Stimulated activated CD4-positive, alpha-beta T cell treated with anti-CD3 and anti-CD28 coated beads, Interleukin-15, amount 100 ng/mL, for 24 hours (primary cell): Measurements from ENCODE around the gene NLGN1.

Experiments used
- DNase-seq: peaks from one replicate; pipeline ENCODE4 v3.0.0-alpha.2; 2020

The NLGN1 gene

GRCh38 chr3:174028673-174029072, 631.1 kb downstream of the NLGN1 start:
- DNase-seq, result no peak

- DNase-seq, result no peak
Observed at GRCh38 chr3:174035328-174035886, 637.9 kb downstream of the NLGN1 start.

DNA sequence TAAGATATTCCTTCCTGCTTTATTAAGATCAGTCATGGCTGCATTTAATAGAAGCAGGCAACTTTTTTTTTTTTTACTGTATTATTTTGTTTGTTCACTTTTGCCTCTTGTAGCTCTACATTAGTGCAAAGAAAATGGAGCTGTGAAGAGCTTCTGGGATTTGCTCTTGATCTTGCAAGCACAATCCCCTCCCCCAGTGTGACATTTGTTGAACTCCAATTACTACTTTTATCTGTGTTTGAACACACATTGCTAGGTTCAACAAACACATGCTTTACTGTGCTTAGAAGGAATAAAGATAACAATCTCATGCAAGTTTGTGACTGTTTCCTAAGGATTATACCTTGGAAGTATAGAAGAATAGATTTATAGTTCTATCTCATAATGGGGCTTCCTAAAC, 648.8 kb downstream of the NLGN1 start:
- no peak for DNase-seq

DNA sequence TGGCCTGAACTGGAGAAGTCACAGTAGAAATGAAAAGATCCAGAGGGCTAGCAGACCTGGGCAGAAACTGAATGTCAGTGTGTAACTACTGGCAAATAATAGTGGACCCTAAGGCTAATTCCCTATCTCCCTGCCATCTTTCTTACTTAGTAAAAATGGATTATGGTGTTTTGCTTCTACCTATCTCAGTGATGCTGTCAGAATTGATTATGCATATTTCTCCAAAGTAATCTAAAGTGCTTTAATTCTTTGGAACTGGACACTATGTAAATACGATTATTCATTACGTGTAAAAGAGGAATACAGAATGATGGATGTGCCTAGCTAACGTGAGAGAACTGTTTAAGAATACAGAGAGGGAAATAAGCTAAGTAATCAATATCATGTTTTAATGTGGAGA, 651.9 kb downstream of the NLGN1 start:
- no peak for DNase-seq

DNA sequence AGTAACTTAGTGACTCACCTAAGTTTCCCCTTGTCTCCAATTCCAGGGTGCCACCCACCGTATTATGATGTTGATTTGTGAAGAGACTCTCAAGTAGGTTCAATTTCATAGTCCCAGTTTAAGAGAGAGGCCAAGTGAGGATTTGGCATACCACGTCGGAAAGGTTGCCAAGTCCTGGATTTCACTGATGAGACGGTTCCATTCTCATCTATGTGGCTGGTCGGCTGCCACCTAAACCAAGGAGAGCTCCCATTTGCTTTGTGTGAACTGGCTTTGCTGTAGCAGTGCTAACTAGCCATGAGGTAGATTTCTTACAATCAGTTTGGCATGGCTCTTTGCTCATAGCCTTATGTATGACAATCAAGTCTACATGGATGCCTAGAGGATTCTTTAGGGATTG, 653.6 kb downstream of the NLGN1 start:
- DNase-seq, result no peak

GRCh38 chr3:174058804-174059203, 661.3 kb downstream of the NLGN1 start:
- no peak for DNase-seq

DNA sequence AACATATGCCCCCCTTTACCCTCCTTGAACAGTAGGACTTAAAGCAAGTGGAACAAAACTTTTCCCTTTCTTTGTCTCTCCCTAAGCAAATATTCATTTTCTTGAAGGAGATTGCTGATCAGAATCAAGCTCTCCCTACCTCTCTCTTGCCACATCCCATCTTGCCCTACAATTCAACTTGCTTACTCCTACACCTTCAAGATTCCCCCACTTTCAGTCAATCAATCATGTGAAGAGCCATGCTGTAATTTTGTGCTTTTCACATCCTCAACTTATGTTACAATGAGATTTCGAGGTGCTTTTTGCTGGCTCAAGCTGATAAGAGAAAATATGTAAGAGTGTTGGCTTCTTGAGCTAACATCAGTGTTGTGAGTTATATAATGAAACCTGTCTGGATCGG, 662.9 kb downstream of the NLGN1 start:
- DNase-seq, result no peak

GRCh38 chr3:174061162-174061561, 663.6 kb downstream of the NLGN1 start:
- no peak for DNase-seq

DNA sequence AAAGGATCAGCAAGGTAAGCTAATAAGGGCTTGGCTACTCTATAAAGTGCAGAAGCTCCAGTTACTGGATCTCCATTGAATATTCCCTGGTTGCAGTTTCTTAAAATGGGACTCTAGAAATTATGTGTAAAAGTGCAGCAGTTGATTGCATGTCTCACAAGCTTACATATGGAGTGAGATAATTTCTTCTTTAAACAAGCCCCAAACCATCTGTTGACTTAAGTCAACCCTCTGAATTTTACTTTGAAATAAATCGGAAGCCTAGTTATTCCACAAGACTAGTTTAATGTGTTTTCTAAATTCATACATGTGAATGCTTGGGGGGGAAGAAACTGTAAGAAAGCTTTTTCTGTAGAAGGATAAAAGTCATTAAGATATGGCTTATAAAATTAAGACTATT, 664.2 kb downstream of the NLGN1 start:
- DNase-seq, result no peak

DNA sequence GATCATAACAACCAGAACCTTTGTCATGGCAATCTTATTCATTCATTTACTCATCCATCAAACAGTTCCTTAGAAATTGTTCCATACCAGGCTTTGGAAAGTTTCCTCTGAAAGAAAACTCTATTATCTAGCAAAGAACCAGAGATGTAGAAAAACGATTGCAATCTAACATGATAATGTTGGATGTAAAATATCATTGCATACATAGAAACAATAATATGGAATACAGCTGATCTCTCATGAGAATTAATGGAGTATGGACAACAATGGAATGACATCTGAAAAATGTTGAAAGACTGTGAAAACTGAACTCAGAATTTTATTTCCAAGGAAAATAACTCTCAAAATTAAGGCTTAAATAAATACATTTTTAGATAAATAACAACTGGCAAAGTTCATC, 665.4 kb downstream of the NLGN1 start:
- no peak for DNase-seq

DNA sequence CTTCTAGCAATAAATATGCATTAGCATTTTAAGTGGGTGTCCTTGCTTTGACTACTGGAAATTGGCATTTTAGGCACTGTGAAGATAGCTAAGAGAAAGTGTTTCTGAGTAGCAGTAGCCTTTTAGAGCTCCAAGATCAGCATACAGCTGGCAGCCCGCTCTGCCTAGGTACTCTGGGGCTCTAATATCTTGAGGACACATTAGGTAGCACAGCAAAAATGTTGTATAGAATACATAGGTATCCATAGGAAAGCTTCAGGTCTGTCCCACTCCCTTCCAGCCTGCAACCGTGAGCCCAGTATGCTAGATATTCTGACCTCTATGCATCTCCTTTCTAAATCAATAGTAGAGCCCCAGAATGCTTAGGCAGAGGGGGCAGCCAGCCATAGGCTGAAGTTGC, 670.5 kb downstream of the NLGN1 start:
- no peak for DNase-seq

DNA sequence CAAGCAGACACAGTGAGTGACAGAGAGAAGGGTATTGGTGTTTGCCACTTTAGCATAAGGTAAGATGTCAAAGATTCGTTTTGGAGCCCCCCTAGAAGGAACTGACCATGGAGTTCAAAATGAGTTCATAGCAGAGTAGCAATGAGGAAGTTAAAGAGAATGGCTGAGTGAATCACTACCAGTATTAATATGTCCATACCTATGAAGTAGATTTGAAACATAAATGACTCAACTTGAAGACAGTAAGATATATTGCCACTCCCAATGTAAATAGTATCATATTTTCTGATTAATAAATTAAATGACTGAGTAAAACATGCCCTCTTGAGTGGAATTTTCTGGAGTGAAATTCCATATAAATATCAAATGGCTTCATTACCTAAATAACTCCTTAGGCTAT, 675.1 kb downstream of the NLGN1 start:
- DNase-seq, result no peak

DNA sequence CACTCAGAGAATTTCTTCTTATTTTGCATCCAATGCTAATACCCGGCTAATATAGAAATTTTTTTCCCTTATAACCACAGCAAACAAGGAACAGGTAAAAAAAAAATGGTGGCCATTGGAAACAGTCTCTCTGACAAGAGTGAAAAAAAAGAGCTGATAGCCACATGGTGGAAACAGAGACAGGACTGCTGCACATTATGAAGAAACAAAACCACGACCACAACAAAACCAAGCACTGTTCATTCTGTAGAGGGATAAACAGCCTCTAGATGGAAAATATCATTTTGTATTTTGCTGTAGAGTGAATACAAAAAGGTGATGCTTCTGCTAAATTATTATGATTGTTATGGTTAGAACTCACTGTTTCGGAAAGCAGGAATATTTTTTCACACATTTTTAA, 686.2 kb downstream of the NLGN1 start:
- DNase-seq, result no peak

- no peak for DNase-seq
Observed at GRCh38 chr3:174089592-174089991, 692.0 kb downstream of the NLGN1 start.

GRCh38 chr3:174094669-174095068, 697.1 kb downstream of the NLGN1 start:
- DNase-seq, result no peak

GRCh38 chr3:174097686-174098085, 700.1 kb downstream of the NLGN1 start:
- no peak for DNase-seq

GRCh38 chr3:174098746-174099145, 701.2 kb downstream of the NLGN1 start:
- no peak for DNase-seq

DNA sequence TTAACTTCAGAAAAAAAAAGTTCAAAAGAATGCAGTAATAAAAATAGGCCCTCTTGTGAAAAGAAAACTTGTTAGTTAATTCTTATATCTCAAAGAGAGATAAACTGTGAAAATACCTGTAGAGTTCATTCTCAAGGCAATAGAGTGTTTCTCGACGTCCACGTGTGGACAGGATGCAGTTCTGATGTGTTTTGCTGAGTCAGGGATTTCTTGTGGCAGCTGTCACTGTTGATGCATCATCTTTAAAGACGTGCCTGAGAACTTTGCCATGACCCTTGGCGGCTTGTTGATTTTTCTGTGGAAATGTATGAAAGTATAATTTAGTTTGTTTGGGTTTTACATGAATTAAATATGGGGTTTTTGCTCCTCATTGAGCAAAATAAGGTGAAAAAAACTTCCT, 702.2 kb downstream of the NLGN1 start:
- DNase-seq, result no peak

DNA sequence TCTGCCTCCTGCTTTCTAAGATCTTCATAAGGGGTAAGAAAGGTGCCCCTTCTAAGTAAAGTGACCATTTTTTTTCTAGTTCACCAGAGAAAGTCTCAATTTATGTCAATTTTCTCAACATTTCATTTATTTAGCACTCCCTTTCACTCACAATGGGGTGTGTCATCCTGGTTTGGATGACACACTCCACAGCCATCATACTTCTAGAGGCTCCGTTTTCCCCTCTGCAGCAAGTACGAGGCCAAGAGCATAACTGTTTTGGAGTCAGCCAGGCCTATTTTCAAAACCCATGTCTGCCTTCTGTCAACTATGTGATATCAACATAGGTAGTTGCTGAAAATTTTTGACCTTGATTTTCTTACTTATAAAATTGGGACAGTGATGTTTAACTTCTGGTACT, 703.2 kb downstream of the NLGN1 start:
- no peak for DNase-seq

GRCh38 chr3:174101244-174101643, 703.7 kb downstream of the NLGN1 start:
- no peak for DNase-seq

DNA sequence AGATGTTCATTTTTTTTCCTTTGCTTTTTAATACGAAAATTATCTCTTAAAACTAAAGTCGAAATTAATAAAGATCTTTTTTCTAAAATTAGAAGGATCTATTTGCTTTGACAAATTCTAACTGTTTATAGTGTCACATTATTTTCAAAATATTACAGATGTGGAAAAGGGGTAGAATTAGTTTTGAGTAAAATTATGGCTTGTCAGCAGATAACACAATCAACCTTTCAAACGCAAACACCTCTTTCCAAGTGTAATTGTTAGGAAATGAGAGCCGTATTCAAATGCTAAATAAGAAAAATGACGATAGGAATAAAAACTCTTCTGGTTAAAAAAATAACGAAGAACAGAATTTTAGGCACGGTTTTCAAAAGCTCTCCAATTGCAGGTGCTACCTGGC, 704.7 kb downstream of the NLGN1 start:
- no peak for DNase-seq

DNA sequence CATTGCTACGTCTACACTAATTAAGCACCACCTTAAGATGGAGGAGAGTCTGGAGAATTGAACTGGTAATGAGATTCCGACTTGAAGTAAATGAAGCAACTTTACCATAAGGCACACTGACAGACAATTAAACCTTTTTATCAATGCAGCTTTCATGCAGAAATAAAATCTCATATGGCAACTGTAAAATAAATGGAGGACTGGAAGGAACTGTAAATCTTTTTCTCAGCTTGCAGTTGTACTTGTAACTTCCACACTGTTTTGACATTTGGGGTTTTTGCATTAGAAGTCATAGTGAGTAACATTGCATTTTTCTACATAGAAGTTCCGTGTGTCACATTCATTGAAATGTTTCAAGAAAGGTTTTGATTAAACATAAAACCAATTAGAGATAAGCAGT, 705.3 kb downstream of the NLGN1 start:
- no peak for DNase-seq

GRCh38 chr3:174110761-174111160, 713.2 kb downstream of the NLGN1 start:
- DNase-seq, result no peak

DNA sequence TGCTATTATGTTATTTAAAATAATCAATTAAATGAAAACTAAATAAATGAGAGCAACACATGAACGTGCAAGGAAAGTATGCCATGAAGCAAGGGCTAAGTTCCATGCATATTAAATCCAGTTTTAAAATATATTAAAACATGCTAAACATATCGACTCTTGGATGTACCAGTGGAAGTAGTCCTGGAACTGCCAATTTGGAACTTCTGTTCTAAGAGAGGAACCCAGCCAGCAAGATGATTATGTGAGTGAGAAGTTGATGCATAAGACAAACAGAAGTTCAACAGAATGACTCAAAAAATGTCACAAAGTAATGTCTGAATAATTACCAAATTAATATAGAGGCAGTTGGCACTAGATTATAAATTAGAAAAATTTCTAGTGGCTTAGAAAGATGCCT, 714.2 kb downstream of the NLGN1 start:
- DNase-seq, result no peak

DNA sequence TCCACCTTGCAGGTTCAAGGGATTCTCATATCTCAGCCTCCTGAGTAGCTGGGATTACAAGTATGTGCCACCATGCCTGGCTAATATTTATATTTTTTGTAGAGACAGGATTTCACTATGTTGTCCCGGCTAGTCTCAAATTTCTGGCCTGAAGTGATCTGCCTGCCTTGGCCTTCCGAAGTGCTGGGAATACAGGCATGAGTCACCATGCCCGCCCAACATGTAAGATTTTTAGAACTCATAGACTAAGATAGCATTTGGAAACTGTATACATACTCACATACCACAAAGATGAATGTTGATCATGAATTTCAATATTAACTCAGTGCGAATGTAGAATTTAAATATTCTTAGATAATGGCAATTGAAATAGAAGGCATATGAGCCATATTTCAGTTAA, 718.9 kb downstream of the NLGN1 start:
- DNase-seq, result no peak

DNA sequence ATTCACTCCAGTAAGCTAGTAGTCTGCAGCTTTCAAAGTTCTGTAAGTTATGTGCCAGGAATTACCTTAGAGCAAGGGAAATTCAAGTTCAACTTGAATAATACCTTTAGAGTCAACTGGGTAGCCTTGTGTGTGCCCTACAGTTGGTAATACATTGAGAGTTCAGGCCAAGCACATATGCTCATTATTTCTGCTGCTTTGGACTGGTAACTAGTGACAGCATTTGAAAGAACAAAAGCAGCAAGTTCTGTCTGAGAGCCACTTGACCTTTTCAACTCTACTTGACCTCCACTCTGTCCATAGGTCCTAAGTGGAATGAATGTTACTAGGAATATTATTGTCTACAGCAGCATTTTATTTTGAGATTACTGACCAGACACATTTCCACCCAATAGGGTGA, 723.5 kb downstream of the NLGN1 start:
- no peak for DNase-seq
